AG10803 (cell line): ENCODE data around the gene PPP1R16B.

Source experiments
- DNase-seq: peaks from one replicate; pipeline ENCODE4 v3.0.0; 2010; ENCODE audit warnings: low read depth
- H3K4me3 ChIP-seq: 2 replicates; pipeline ENCODE4 v1.5.1; 2011; ENCODE audit warnings: mild to moderate bottlenecking, low read length, control low read depth
- TF ChIP-seq, protein P1 (sequence below): conservative IDR thresholded peaks from 2 replicates; pipeline ENCODE4 v1.5.1; 2011; ENCODE audit warnings: mild to moderate bottlenecking, low read length, control low read depth, inconsistent platforms

The PPP1R16B gene

GRCh38 chr20:38968090-38968489, 162.6 kb downstream of the PPP1R16B start:
- TF ChIP-seq, protein P1, sequence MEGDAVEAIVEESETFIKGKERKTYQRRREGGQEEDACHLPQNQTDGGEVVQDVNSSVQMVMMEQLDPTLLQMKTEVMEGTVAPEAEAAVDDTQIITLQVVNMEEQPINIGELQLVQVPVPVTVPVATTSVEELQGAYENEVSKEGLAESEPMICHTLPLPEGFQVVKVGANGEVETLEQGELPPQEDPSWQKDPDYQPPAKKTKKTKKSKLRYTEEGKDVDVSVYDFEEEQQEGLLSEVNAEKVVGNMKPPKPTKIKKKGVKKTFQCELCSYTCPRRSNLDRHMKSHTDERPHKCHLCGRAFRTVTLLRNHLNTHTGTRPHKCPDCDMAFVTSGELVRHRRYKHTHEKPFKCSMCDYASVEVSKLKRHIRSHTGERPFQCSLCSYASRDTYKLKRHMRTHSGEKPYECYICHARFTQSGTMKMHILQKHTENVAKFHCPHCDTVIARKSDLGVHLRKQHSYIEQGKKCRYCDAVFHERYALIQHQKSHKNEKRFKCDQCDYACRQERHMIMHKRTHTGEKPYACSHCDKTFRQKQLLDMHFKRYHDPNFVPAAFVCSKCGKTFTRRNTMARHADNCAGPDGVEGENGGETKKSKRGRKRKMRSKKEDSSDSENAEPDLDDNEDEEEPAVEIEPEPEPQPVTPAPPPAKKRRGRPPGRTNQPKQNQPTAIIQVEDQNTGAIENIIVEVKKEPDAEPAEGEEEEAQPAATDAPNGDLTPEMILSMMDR: no peak
- no peak overlapping the region for H3K4me3 ChIP-seq
- no peak for DNase-seq

DNA sequence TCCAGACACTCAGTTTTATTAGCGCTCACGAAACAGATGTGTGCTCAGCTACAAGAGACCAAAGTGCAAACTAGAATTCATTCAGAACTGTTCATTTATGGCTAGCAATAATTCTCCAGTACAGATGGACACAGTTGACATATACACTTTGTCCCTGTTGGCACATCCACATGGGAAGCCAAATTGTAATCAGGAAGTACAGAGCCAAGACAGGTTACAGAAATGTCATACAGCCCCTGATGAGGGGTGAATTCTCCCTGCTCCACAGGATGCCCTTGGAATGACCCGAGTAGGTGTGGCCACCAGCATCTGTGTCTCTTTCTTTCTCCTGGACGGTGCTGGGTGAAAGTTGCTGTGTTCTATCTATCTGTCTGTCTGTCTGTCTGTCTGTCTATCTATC, 164.2 kb downstream of the PPP1R16B start:
- TF ChIP-seq, protein P1: no peak
- no peak overlapping the region for H3K4me3 ChIP-seq
- DNase-seq: no peak

DNA sequence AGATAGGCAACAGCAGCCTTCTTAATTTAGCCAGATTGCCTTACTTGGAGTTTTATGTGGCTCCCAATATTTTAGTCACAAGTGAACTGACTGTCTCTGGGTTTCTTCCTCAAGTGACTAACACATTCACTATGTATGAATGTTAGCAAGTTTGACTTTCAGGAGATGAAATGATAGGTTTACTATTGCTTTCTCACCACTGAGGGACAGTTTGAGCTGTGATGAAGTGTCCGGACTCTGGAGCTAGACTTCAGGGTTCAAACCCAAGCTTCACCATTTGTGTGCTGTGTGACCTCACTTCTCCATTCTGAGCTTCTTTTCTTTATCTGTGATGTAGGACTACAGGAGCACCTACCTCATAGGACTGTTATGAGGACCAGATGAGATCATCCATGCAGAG, 164.8 kb downstream of the PPP1R16B start:
- H3K4me3 ChIP-seq: no peak overlapping the region
- peak; percentile 81 for DNase-seq
- TF ChIP-seq, protein P1: no peak
